T-helper 2 cell treated with Interferon-gamma antibody and Interleukin-4, amounts not matched to agents 100 ng/mL and 5 ng/mL, for 36 hours (primary cell): Measurements from ENCODE around the gene UBA1. TPM values are rescaled to one million over a fixed set of nuclear protein-coding genes. Genes with fewer than 3 reads are reported as not detected.
"Not testable (repeated sequence)": the region's sequence is repeated elsewhere in the genome, so short reads cannot be mapped to it uniquely, and the experiment has no call there.

Experiments used
- intact Hi-C: fragments of 100-400 bp; cut with micrococcal nuclease; formaldehyde crosslinking; loops from one replicate; pipeline ENCODE4 v1.15.1; 2023
- total RNA-seq: library from RNA; stranded (reverse); gene quantifications from 2 replicates; pipeline ENCODE4 v1.2.3, GENCODE V29; 2022

Gene UBA1
- total RNA-seq, 1 donor from 2014 or later, result 197 TPM

DNA sequence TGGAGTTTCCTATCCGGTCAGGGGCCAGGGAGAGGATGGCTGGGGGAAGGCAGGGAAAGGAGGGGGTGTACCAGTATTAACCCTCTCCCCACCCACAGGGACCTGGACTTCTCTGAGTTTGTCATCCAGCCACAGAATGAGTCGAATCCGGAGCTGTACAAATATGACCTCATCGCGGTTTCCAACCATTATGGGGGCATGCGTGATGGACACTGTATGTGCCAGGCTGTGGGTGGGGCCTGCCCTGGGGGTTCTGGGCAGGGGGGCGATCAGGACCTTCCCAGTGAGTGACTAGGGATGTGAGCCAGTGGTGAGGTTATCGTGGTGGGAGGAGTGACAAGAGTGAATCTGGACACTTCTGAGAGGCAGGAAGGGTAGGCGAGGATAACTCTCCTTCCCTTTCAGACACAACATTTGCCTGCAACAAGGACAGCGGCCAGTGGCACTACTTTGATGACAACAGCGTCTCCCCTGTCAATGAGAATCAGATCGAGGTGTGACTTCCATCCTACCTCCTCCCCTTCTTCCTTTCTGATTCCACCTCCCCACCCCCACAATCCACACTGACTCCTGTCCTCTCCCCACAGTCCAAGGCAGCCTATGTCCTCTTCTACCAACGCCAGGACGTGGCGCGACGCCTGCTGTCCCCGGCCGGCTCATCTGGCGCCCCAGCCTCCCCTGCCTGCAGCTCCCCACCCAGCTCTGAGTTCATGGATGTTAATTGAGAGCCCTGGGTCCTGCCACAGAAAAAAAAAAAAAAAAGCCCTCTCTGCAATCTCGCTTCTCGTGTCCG, 53.8 kb downstream of the UBA1 start:
- intact Hi-C loops, result no loop called here

DNA sequence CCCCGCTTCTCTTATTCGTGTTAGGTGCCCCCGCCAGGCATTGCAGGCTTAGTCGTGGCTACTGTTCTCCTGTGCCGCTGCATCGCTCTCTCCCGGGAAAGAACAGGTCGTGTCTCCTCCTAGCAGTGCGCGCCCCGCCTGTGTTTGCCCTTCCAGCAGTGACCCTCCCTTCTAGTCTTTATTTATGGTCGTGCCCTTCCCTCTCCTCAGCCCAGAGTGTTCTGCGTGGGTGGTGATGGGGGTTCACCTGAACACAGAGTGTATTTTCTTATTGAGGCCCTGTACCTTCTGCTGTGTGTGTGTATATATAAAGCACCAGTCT, 54.3 kb downstream of the UBA1 start:
- intact Hi-C loops, result no loop called here

DNA sequence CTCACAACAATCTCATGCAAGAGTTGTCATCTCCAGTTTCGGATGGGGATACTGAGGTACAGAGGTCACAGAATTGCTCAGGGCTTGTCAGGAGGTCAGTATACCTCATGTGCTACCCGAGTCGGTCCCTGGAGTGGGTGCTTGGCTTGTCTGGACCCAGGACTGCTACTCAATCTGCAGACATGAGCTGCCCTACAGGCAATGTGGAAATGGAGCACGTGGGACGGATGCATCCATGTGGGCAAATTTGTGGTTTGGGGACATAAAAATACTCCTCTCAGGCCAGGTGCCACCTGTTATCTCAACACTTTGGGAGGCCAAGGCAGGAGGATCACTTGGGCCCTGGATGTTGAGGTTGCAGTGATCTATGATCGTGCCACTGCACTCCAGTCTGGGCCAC, 54.9 kb downstream of the UBA1 start:
- intact Hi-C loops, result no loop called here

DNA sequence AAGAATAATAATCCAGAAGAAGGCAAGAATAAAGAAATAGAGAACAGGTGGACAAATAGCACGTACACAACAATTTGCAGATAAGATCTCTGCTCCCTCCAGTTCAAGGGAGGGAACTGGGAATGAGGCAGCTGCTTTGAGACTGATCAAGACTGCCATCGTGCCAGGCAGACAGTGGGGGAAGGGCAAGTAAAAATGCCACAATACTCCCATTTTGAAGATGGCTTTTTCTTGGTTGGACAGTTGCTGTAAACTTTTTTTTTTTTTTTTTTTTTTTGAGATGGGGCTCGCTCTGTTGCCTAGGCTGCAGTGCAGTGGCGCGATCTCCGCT, 56.4 kb downstream of the UBA1 start:
- intact Hi-C loops, result no loop called here

DNA sequence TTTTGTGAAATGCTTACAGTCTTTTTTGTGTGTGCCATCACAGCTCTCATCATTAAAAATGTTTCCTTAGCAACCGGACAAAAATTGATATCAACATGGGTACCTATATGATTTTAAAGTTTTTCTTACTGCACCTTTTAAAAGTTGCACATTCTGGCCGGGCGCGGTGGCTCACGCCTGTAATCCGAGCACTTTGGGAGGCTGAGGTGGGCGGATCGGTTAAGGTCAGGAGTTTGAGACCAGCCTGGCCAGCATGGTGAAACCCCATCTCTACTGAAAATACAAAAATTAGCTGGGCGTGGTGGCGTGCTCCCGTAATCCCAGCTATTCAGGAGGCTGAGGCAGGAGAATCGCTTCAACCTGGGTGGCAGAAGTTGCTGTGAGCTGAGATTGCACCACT, 64.0 kb downstream of the UBA1 start:
- intact Hi-C loops, result not testable (repeated sequence)

Other genes with a start within 250 kb of the UBA1 start
- not detected in 2 replicates for gene RGN, start 115.4 kb upstream of the UBA1 start, total RNA-seq
- 102 and 106 TPM in 2 replicates for gene NDUFB11, start 49.1 kb upstream of the UBA1 start, total RNA-seq
- 58.0 and 58.7 TPM in 2 replicates for gene RBM10, start 48.6 kb upstream of the UBA1 start, total RNA-seq
- 57.5 and 60.4 TPM in 2 replicates for gene CDK16, start 24.9 kb downstream of the UBA1 start, total RNA-seq
- gene USP11, start 39.2 kb downstream of the UBA1 start, total RNA-seq, result 22.4 and 24.2 TPM in 2 replicates
- 0.25 and 0.39 TPM in 2 replicates for gene ZNF157, start 176.7 kb downstream of the UBA1 start, total RNA-seq